Pancreas (tissue), 10 donors: ENCODE data around the gene TBX1. TPM values are rescaled to one million over a fixed set of nuclear protein-coding genes. Genes with fewer than 3 reads are reported as not detected.
"Not testable (repeated sequence)": the region's sequence is repeated elsewhere in the genome, so short reads cannot be mapped to it uniquely, and the experiment has no call there.

Experiments
- ATAC-seq, 4 donors: fragments of 200-7000 bp; cut with Tn5 transposase; one replicate each; pipeline versions ENCODE4 v1.8.0 to v1.9.1; 2020; ENCODE audit warnings: mild to moderate bottlenecking in 4 of 4, moderate library complexity in 4 of 4
- DNase-seq, 6 donors: peaks; one replicate each; pipeline ENCODE4 v3.0.0-alpha.2; 2020
- FAIRE-seq: peaks from 2 replicates; lab custom pipeline; 2012; peaks lifted over from hg19 to GRCh38; lab: Jason Lieb, UNC
- H3K27ac ChIP-seq, 4 donors: fragments of 200-600 bp; sonication (generic); 1 replicate in 3 of 4; 2 replicates in 1 of 4; pipeline versions ENCODE4 v1.5.0 to v1.8.0; 2020
- H3K27me3 ChIP-seq, 4 donors: fragments of 200-600 bp; one replicate each; pipeline ENCODE4 v1.8.0; 2021
- H3K36me3 ChIP-seq, 3 donors: fragments of 200-600 bp; sonication (generic) in 1 of 3; one replicate each; pipeline versions ENCODE4 v1.5.0 to v1.8.0; 2020 to 2021
- H3K4me1 ChIP-seq, 3 donors: fragments of 200-600 bp; one replicate each; pipeline ENCODE4 v1.8.0; 2021
- H3K4me3 ChIP-seq, 4 donors: fragments of 200-600 bp; sonication (generic) in 2 of 4; one replicate each; pipeline versions ENCODE4 v1.5.0 to v1.8.0; 2020 to 2021
- H3K9me3 ChIP-seq, 4 donors: fragments of 200-600 bp; one replicate each; pipeline ENCODE4 v1.8.0; 2021
- whole genome bisulfite sequencing, 2 donors: extraction: QIAGEN DNeasy Blood & Tissue Kit; methylation state at CpG; one replicate each; pipeline ENCODE4 v1.1.7; 2013; 5-methylcytosine and 5-hydroxymethylcytosine counted together
- intact Hi-C, 3 donors: fragments of 100-400 bp; cut with DNase I; formaldehyde crosslinking; loops; one replicate each; pipeline versions ENCODE4 v1.11.1 to v1.14.2; 2022
- polyA plus RNA-seq, 2 donors: library from polyadenylated mRNA; stranded (reverse); fragments of 200-250 nt; gene quantifications; one replicate each; pipeline ENCODE4 v1.2.3, GENCODE V29; 2013
- total RNA-seq, 6 donors: library from RNA; stranded (reverse); fragmentation: NEBNext Ultra II Directional in 4 of 6; extraction: Animal tissue kit (Norgen Biotek cat#: 25700) in 4 of 6; gene quantifications; one replicate each; pipeline versions ENCODE4 v1.2.1 to v1.2.4, GENCODE V29; 2021 to 2023
- TF ChIP-seq, protein P1 (sequence below), 4 donors: fragments of 200-600 bp; sonication (generic) in 3 of 4; IDR thresholded peaks; one replicate each; pipeline versions ENCODE4 v1.5.0 to v1.8.0; 2021; ENCODE audit warnings: antibody characterized with exemption in 4 of 4
- donor health status: healthy with polysubstance abuse.
- donor health status: DM: no; HTN: no; CAD: no; lungs with moderate emphysema.
- donor health status: DM: no; HTN: no; CAD: no.
- donor health status: control.
- donor health status: control.
- donor health status: Bipolar disorder and iron deficiency.
- donor health status: DM: yes; HTN: yes; CAD: no.
- donor health status: DM: no; HTN: no; CAD: no.
- donor health status: DM: no; HTN: no; CAD: no.
- donor health status: DM: yes; HTN: yes; CAD: no.

Gene TBX1
- total and polyA plus RNA-seq, 8 donors, result 0.19 to 1.3 (median 0.31) TPM; not detected in 1

DNA sequence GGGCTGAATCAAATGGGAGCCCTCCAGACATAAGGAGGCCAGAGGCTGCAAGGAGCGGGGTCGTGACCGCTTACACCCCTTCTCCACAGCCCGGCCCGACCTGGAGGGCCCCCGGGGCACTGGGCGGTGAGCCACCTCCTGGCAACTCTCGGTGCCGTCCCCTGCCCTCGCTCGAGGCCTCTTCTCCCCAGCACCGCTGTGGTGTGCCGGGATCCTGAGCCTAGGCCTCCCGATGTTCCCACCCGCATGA lies 37.7 kb upstream of the TBX1 start:
- 47 to 55% methylated on average over 15 of the region's 15 CpGs for whole genome bisulfite sequencing, 2 donors
- ATAC-seq (no peak), FAIRE-seq (no peak), DNase-seq (peak in 1 of 6 donors; percentile 69)
- Histone ChIP-seq H3K27ac (no peak overlapping the region), H3K4me1 (peaks cover 0 to 6% (median 0%) of the 10 kb centered on the region in 3 donors), H3K27me3 (no peaks in the 10 kb centered on the region), H3K9me3 (no peaks in the 10 kb centered on the region), H3K4me3 (peak overlapping the region in 1 of 4 donors; percentile 39), H3K36me3 (no peaks in the 10 kb centered on the region)
- TF ChIP-seq, protein P1, sequence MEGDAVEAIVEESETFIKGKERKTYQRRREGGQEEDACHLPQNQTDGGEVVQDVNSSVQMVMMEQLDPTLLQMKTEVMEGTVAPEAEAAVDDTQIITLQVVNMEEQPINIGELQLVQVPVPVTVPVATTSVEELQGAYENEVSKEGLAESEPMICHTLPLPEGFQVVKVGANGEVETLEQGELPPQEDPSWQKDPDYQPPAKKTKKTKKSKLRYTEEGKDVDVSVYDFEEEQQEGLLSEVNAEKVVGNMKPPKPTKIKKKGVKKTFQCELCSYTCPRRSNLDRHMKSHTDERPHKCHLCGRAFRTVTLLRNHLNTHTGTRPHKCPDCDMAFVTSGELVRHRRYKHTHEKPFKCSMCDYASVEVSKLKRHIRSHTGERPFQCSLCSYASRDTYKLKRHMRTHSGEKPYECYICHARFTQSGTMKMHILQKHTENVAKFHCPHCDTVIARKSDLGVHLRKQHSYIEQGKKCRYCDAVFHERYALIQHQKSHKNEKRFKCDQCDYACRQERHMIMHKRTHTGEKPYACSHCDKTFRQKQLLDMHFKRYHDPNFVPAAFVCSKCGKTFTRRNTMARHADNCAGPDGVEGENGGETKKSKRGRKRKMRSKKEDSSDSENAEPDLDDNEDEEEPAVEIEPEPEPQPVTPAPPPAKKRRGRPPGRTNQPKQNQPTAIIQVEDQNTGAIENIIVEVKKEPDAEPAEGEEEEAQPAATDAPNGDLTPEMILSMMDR (IDR thresholded peaks at IDR 0.05), result no peak
- intact Hi-C loops, result no loop called here

- TF ChIP-seq, protein P1 (IDR thresholded peaks at IDR 0.05), result no peak
- DNase-seq (peak in 4 of 6 donors; percentile 33 to 83 (median 62)), FAIRE-seq (no peak), ATAC-seq (peak; percentile 51 to 76 (median 66))
- no peak within 1 kb of the TSS for H3K27ac ChIP-seq
- H3K4me1 ChIP-seq, result peaks cover 0 to 6% (median 0%) of the 10 kb centered on the region in 3 donors
- H3K36me3 ChIP-seq, result no peaks in the 10 kb centered on the region
- intact Hi-C loops, result no loop called here
- 8 to 9% methylated on average over 68 to 80 of the region's 80 CpGs for WGBS, 2 donors
- H3K4me3 ChIP-seq, result peak within 1 kb of the TSS in 2 of 4 donors; percentile 26 to 39
- H3K9me3 ChIP-seq, result no peaks in the 10 kb centered on the region
- H3K27me3 ChIP-seq, result no peaks in the 10 kb centered on the region
Measured at GRCh38 chr22:19723232-19723982, 37.2 kb upstream of the TBX1 start, which contains the start of gene GP1BB. GP1BB (plus strand) TSS chr22:19723539; CDS start chr22:19723570, 31 bp downstream.

DNA sequence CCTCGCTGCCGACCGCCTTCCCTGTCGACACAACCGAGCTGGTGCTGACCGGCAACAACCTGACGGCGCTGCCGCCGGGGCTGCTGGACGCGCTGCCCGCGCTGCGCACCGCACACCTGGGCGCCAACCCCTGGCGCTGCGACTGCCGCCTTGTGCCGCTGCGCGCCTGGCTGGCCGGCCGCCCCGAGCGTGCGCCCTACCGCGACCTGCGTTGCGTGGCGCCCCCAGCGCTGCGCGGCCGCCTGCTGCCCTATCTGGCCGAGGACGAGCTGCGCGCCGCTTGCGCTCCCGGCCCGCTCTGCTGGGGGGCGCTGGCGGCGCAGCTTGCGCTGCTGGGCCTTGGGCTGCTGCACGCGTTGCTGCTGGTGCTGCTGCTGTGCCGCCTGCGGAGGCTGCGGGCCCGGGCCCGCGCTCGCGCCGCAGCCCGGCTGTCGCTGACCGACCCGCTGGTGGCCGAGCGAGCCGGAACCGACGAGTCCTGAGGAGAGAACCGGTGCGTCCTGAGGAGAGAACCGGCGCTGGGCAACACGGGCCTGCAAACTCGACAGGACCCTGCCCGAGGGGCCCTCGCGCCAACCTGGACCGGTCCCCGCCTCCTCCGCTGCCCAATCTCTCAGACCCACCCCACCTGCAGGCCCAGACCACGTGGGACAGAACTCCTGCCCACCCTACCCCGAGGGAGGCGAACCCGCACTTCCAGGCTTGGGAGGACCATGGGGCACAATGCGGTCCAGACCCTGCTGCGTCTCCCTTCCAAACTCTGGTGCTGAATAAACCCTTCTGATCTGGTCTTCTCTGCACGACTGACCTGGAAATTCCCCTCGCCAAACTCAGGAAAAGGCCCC lies 36.4 kb upstream of the TBX1 start:
- TF ChIP-seq, protein P1 (IDR thresholded peaks at IDR 0.05), result no peak
- Histone ChIP-seq H3K27ac (no peak overlapping the region), H3K27me3 (no peaks in the 10 kb centered on the region), H3K4me3 (peak overlapping the region in 2 of 4 donors; percentile 26 to 39), H3K36me3 (no peaks in the 10 kb centered on the region), H3K9me3 (no peaks in the 10 kb centered on the region), H3K4me1 (peaks cover 0 to 6% (median 0%) of the 10 kb centered on the region in 3 donors)
- ATAC-seq (peak; percentile 24 to 67 (median 48)), FAIRE-seq (no peak), DNase-seq (peak in 2 of 6 donors; percentile 47 to 70)
- intact Hi-C loops, result no loop called here
- 9 to 13% methylated on average over 67 to 89 of the region's 89 CpGs for WGBS, 2 donors

DNA sequence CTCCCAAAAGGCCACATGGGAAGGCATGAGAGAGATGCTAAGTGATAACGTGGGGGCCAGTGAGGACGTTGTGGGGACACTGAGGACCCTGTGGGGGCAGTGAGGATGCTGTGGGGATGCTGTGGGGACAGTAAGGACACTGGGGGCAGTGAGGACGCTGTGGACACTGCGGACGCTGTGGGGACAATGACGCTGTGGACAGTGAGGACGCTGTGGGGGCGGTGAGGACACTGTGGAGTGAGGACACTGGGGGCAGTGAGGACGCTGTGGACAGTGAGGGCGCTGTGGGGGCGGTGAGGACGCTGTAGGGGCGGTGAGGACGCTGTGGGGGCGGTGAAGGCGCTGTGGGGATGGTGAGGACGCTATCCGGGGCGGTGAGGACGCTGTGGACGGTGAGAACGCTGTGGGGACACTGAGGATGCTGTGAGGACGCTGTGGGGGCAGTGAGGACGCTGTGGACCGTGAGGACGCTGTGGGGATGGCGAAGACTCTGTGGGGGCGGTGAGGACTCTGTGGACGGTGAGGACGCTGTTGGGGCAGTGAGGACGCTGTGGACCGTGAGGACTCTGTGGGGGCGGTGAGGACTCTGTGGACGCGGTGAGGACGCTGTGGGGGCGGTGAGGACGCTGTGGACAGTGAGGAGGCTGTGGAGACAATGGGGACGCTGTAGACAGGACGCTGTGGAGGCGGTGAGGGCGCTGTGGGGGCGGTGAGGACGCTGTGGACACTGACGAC lies 35.5 kb upstream of the TBX1 start:
- Histone ChIP-seq H3K27me3 (no peaks in the 10 kb centered on the region), H3K4me1 (peaks cover 0 to 6% (median 0%) of the 10 kb centered on the region in 3 donors), H3K27ac (no peak overlapping the region), H3K36me3 (no peaks in the 10 kb centered on the region), H3K4me3 (no peak overlapping the region), H3K9me3 (no peaks in the 10 kb centered on the region)
- ATAC-seq (no peak), FAIRE-seq (no peak), DNase-seq (no peak)
- intact Hi-C loops, result no loop called here
- TF ChIP-seq, protein P1 (IDR thresholded peaks at IDR 0.05), result no peak
- 66 to 69% methylated on average over 45 of the region's 45 CpGs for WGBS, 2 donors

DNA sequence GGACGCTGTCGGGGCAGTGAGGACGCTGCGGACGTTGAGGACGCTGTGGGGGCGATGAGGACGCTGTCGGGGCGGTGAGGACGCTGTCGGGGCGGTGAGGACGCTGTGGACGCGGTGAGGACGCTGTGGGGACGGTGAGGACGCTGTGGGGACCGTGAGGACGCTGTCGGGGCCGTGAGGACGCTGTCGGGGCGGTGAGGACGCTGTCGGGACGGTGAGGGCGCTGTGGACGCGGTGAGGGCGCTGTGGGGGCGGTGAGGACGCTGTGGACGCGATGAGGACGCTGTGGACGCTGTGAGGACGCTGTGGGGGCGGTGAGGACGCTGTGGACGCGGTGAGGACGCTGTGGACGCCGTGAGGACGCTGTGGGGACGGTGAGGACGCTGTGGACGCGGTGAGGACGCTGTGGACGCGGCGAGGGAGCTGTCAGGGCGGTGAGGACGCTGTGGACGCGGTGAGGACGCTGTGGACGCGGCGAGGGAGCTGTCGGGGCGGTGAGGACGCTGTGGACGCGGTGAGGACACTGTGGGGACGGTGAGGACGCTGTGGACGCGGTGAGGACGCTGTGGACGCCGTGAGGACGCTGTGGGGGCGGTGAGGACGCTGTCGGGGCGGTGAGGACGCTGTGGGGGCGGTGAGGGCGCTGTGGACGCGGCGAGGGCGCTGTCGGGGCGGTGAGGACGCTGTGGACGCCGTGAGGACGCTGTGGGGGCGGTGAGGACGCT lies 34.4 kb upstream of the TBX1 start:
- H3K27ac ChIP-seq, ATAC-seq, DNase-seq, H3K4me3 ChIP-seq, H3K27me3 ChIP-seq, FAIRE-seq, H3K9me3 ChIP-seq, H3K4me1 ChIP-seq, intact Hi-C loops, H3K36me3 ChIP-seq: not testable (repeated sequence)
- WGBS, 2 donors, result 76 to 78% methylated on average over 96 of the region's 96 CpGs
